Ishikawa (cell line): ENCODE measurements around the gene RIMS4.

Experiments
- EGR1 ChIP-seq: IDR thresholded peaks from 2 replicates; pipeline ENCODE4 v1.6.1; 2012
- EP300 ChIP-seq: IDR thresholded peaks from 2 replicates; pipeline ENCODE4 v1.6.1; 2012; ENCODE audit warnings: borderline replicate concordance
- MAX ChIP-seq: IDR thresholded peaks from 2 replicates; pipeline ENCODE4 v1.6.1; 2012
- RAD21 ChIP-seq: IDR thresholded peaks from 2 replicates; pipeline ENCODE4 v1.6.1; 2012; ENCODE audit warnings: low read depth
- TAF1 ChIP-seq: IDR thresholded peaks from 2 replicates; pipeline ENCODE4 v1.6.1; 2012; ENCODE audit warnings: low read depth, mild to moderate bottlenecking
- YY1 ChIP-seq: IDR thresholded peaks from 2 replicates; pipeline ENCODE4 v1.6.1; 2012; ENCODE audit warnings: low read depth

- TF ChIP-seq TAF1 (no peak), RAD21 (no peak), YY1 (no peak), EP300 (no peak), EGR1 (no peak), MAX (no peak)
Measured at GRCh38 chr20:44850272-44850671, 39.9 kb upstream of the RIMS4 start.
